SK-N-SH treated with all-trans-retinoic acid at 6 μM for 48 hours (cell line): ENCODE results near the gene TP53INP2.

Experiments
- ATAC-seq: fragments of 200-7000 bp; cut with Tn5 transposase; 3 replicates; pipeline ENCODE4 v1.9.1; 2020; ENCODE audit warnings: mild to moderate bottlenecking, moderate library complexity
- ARNTL ChIP-seq: fragments of 450-650 bp; formaldehyde crosslinking; IDR thresholded peaks from 2 replicates; pipeline ENCODE4 v1.5.0; 2020; ENCODE audit warnings: low read depth, mild to moderate bottlenecking, moderate library complexity, borderline replicate concordance
- BACH2 ChIP-seq: fragments of 250-450 bp; sonication (Bioruptor Pico); IDR thresholded peaks from 2 replicates; pipeline ENCODE4 v1.9.0; 2021; ENCODE audit warnings: mild to moderate bottlenecking, borderline replicate concordance
- CSDC2 ChIP-seq: fragments of 250-450 bp; sonication (Bioruptor Pico); IDR thresholded peaks from 2 replicates; pipeline ENCODE4 v1.5.0; 2020; ENCODE audit warnings: mild to moderate bottlenecking, moderate library complexity
- ESRRG ChIP-seq: fragments of 250-450 bp; sonication (Bioruptor Pico); IDR thresholded peaks from 2 replicates; pipeline ENCODE4 v1.6.1; 2021; ENCODE audit warnings: mild to moderate bottlenecking
- GLIS3 ChIP-seq: fragments of 250-450 bp; sonication (Bioruptor Pico); IDR thresholded peaks from 2 replicates; pipeline ENCODE4 v1.5.0; 2020; ENCODE audit warnings: mild to moderate bottlenecking, moderate library complexity
- ISL1 ChIP-seq: fragments of 250-450 bp; sonication (Bioruptor Pico); IDR thresholded peaks from 2 replicates; pipeline ENCODE4 v2.1.2; 2022; ENCODE audit warnings: mild to moderate bottlenecking, moderate library complexity
- OSR1 ChIP-seq: fragments of 250-450 bp; sonication (Bioruptor Pico); IDR thresholded peaks from 2 replicates; pipeline ENCODE4 v1.8.0; 2022; ENCODE audit warnings: moderate library complexity, mild to moderate bottlenecking, inconsistent platforms
- PPARA ChIP-seq: fragments of 250-450 bp; sonication (Bioruptor Pico); IDR thresholded peaks from 2 replicates; pipeline ENCODE4 v1.5.0; 2020; ENCODE audit warnings: mild to moderate bottlenecking, borderline replicate concordance
- RARB ChIP-seq: fragments of 250-450 bp; sonication (Bioruptor Pico); IDR thresholded peaks from 2 replicates; pipeline ENCODE4 v1.8.0; 2021; ENCODE audit warnings: mild to moderate bottlenecking, moderate library complexity
- SNAI2 ChIP-seq: fragments of 250-450 bp; sonication (Bioruptor Pico); IDR thresholded peaks from 2 replicates; pipeline ENCODE4 v1.5.0; 2020; ENCODE audit warnings: mild to moderate bottlenecking, moderate library complexity
- TCF4 ChIP-seq: fragments of 250-450 bp; sonication (Bioruptor Pico); IDR thresholded peaks from 2 replicates; pipeline ENCODE4 v1.8.0; 2021; ENCODE audit warnings: mild to moderate bottlenecking, moderate library complexity, borderline replicate concordance
- TOX ChIP-seq: fragments of 250-450 bp; sonication (Bioruptor Pico); IDR thresholded peaks from 2 replicates; pipeline ENCODE4 v1.8.0; 2021; ENCODE audit warnings: mild to moderate bottlenecking, moderate library complexity, borderline replicate concordance
- ZC3H10 ChIP-seq: fragments of 250-450 bp; sonication (Bioruptor Pico); IDR thresholded peaks from 2 replicates; pipeline ENCODE4 v1.5.1; 2021; ENCODE audit warnings: mild to moderate bottlenecking, moderate library complexity
- ZFP3 ChIP-seq: fragments of 250-450 bp; sonication (Bioruptor Pico); IDR thresholded peaks from 2 replicates; pipeline ENCODE4 v1.5.0; 2020; ENCODE audit warnings: mild to moderate bottlenecking, moderate library complexity
- ZFP30 ChIP-seq: fragments of 450-650 bp; formaldehyde crosslinking; IDR thresholded peaks from 2 replicates; pipeline ENCODE4 v1.5.0; 2022; ENCODE audit warnings: mild to moderate bottlenecking, moderate library complexity
- ZNF565 ChIP-seq: fragments of 450-650 bp; formaldehyde crosslinking; conservative IDR thresholded peaks from 2 replicates; pipeline ENCODE4 v1.5.0; 2020; ENCODE audit warnings: low read depth, mild to moderate bottlenecking, moderate library complexity
- ZNF8 ChIP-seq: fragments of 450-650 bp; formaldehyde crosslinking; IDR thresholded peaks from 2 replicates; pipeline ENCODE4 v1.5.0; 2020; ENCODE audit warnings: mild to moderate bottlenecking, moderate library complexity
- TF ChIP-seq, protein P1 (sequence below): fragments of 250-450 bp; sonication (Bioruptor Pico); IDR thresholded peaks from 2 replicates; pipeline ENCODE4 v1.8.0; 2021; ENCODE audit warnings: low read depth, mild to moderate bottlenecking, moderate library complexity, borderline replicate concordance
- TF ChIP-seq, protein P2 (sequence below): fragments of 250-450 bp; sonication (Bioruptor Pico); IDR thresholded peaks from 2 replicates; pipeline ENCODE4 v1.5.1; 2020; ENCODE audit warnings: low read depth, mild to moderate bottlenecking, moderate library complexity
- TF ChIP-seq, protein P3 (sequence below): fragments of 250-450 bp; sonication (Bioruptor Pico); IDR thresholded peaks from 2 replicates; pipeline ENCODE4 v1.5.1; 2021; ENCODE audit warnings: mild to moderate bottlenecking, moderate library complexity
- TF ChIP-seq, protein P4 (sequence below): fragments of 250-450 bp; sonication (Bioruptor Pico); IDR thresholded peaks from 2 replicates; pipeline ENCODE4 v1.5.0; 2020; ENCODE audit warnings: mild to moderate bottlenecking, moderate library complexity
- TF ChIP-seq, protein P5 (sequence below): fragments of 250-450 bp; sonication (Bioruptor Pico); IDR thresholded peaks from 2 replicates; pipeline ENCODE4 v1.8.0; 2020; ENCODE audit warnings: mild to moderate bottlenecking, moderate library complexity, borderline replicate concordance

Gene TP53INP2

DNA sequence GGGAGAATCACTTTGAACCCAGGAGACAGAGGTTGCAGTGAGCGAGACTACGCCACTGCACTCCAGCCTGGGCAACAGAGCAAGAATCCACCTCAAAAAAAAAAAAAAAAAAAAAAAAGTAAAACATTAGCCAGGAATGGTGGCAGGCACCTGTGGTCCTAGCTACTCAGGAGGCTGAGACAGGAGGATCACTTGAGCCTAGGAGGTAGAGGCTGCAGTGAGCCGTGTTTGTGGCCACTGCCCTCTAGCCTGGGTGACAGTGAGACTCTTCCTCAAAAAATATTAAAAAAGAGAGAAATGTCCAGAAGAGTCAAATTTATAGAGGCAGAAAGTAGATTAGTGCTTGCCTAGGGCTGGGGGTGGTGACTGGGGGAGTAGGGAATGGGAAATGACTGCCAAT, 20.5 kb upstream of the TP53INP2 start:
- TF ChIP-seq OSR1 (CRISPR knock-in tag), result no peak
- TF ChIP-seq RARB (CRISPR knock-in tag), result no peak
- TF ChIP-seq, protein P1, sequence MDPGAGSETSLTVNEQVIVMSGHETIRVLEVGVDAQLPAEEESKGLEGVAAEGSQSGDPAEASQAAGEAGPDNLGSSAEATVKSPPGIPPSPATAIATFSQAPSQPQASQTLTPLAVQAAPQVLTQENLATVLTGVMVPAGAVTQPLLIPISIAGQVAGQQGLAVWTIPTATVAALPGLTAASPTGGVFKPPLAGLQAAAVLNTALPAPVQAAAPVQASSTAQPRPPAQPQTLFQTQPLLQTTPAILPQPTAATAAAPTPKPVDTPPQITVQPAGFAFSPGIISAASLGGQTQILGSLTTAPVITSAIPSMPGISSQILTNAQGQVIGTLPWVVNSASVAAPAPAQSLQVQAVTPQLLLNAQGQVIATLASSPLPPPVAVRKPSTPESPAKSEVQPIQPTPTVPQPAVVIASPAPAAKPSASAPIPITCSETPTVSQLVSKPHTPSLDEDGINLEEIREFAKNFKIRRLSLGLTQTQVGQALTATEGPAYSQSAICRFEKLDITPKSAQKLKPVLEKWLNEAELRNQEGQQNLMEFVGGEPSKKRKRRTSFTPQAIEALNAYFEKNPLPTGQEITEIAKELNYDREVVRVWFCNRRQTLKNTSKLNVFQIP (CRISPR knock-in tag), result no peak
- no peak for TF ChIP-seq ZFP3 (CRISPR knock-in tag)
- TF ChIP-seq BACH2, result no peak
- TF ChIP-seq ZNF8 (CRISPR knock-in tag), result no peak
- no peak for TF ChIP-seq TCF4 (CRISPR knock-in tag)
- no peak for TF ChIP-seq ZFP30 (CRISPR knock-in tag)
- ATAC-seq, result no peak

DNA sequence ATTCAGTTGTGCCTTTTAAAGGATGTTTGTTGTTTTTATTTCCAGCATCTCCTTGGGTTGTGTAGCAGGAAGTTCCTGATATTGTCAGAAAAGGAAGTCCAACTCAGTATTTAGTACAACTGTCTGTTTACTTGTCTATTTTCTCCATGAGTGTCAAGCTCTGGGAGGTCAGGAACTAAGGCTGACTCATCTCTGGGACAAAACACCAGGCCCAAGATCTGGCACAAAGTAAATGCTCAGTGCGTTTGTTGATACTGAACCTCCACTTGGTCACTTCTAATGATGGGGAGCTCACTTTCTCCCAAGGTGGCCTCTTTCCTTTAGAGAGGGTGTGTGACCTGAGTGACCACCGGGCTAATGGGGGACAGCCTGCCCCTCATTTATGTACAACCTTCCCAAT, 14.7 kb upstream of the TP53INP2 start:
- ATAC-seq, result no peak
- TF ChIP-seq ZNF565 (CRISPR knock-in tag) (no peak), RARB (CRISPR knock-in tag) (no peak), GLIS3 (CRISPR knock-in tag) (no peak), ARNTL (CRISPR knock-in tag) (no peak), PPARA (CRISPR knock-in tag) (no peak), OSR1 (CRISPR knock-in tag) (no peak), TCF4 (CRISPR knock-in tag) (no peak), ISL1 (CRISPR knock-in tag) (no peak), SNAI2 (CRISPR knock-in tag) (no peak), ZFP30 (CRISPR knock-in tag) (no peak), ZFP3 (CRISPR knock-in tag) (no peak), CSDC2 (CRISPR knock-in tag) (no peak), ESRRG (CRISPR knock-in tag) (no peak), ZNF8 (CRISPR knock-in tag) (no peak), BACH2 (no peak), ZC3H10 (no peak)
- TF ChIP-seq, protein P2, sequence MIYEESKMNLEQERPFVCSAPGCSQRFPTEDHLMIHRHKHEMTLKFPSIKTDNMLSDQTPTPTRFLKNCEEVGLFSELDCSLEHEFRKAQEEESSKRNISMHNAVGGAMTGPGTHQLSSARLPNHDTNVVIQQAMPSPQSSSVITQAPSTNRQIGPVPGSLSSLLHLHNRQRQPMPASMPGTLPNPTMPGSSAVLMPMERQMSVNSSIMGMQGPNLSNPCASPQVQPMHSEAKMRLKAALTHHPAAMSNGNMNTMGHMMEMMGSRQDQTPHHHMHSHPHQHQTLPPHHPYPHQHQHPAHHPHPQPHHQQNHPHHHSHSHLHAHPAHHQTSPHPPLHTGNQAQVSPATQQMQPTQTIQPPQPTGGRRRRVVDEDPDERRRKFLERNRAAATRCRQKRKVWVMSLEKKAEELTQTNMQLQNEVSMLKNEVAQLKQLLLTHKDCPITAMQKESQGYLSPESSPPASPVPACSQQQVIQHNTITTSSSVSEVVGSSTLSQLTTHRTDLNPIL, result no peak
- TF ChIP-seq, protein P3, sequence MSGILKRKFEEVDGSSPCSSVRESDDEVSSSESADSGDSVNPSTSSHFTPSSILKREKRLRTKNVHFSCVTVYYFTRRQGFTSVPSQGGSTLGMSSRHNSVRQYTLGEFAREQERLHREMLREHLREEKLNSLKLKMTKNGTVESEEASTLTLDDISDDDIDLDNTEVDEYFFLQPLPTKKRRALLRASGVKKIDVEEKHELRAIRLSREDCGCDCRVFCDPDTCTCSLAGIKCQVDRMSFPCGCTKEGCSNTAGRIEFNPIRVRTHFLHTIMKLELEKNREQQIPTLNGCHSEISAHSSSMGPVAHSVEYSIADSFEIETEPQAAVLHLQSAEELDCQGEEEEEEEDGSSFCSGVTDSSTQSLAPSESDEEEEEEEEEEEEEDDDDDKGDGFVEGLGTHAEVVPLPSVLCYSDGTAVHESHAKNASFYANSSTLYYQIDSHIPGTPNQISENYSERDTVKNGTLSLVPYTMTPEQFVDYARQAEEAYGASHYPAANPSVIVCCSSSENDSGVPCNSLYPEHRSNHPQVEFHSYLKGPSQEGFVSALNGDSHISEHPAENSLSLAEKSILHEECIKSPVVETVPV (CRISPR knock-in tag), result no peak
- TF ChIP-seq, protein P4, sequence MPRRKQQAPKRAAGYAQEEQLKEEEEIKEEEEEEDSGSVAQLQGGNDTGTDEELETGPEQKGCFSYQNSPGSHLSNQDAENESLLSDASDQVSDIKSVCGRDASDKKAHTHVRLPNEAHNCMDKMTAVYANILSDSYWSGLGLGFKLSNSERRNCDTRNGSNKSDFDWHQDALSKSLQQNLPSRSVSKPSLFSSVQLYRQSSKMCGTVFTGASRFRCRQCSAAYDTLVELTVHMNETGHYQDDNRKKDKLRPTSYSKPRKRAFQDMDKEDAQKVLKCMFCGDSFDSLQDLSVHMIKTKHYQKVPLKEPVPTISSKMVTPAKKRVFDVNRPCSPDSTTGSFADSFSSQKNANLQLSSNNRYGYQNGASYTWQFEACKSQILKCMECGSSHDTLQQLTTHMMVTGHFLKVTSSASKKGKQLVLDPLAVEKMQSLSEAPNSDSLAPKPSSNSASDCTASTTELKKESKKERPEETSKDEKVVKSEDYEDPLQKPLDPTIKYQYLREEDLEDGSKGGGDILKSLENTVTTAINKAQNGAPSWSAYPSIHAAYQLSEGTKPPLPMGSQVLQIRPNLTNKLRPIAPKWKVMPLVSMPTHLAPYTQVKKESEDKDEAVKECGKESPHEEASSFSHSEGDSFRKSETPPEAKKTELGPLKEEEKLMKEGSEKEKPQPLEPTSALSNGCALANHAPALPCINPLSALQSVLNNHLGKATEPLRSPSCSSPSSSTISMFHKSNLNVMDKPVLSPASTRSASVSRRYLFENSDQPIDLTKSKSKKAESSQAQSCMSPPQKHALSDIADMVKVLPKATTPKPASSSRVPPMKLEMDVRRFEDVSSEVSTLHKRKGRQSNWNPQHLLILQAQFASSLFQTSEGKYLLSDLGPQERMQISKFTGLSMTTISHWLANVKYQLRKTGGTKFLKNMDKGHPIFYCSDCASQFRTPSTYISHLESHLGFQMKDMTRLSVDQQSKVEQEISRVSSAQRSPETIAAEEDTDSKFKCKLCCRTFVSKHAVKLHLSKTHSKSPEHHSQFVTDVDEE (CRISPR knock-in tag), result no peak
- TF ChIP-seq, protein P5, sequence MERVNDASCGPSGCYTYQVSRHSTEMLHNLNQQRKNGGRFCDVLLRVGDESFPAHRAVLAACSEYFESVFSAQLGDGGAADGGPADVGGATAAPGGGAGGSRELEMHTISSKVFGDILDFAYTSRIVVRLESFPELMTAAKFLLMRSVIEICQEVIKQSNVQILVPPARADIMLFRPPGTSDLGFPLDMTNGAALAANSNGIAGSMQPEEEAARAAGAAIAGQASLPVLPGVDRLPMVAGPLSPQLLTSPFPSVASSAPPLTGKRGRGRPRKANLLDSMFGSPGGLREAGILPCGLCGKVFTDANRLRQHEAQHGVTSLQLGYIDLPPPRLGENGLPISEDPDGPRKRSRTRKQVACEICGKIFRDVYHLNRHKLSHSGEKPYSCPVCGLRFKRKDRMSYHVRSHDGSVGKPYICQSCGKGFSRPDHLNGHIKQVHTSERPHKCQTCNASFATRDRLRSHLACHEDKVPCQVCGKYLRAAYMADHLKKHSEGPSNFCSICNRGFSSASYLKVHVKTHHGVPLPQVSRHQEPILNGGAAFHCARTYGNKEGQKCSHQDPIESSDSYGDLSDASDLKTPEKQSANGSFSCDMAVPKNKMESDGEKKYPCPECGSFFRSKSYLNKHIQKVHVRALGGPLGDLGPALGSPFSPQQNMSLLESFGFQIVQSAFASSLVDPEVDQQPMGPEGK (CRISPR knock-in tag), result no peak

DNA sequence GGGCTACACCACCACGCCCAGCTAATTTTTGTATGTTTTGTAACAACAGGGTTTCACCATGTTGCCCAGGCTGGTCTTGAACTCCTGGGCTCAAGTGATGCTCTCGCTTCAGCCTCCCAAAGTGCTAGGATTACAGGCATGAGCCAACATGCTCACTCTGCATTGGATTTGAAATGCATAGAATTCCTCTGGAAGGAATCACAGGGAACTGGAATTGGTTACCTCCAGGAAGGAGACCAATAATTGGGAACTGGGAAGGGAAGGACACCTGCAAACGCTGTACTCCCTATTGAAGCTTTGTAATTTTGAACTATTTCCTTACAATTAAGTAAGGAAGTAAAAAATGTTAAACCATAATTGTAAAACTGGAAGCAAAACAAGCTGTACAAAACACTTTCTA, 12.3 kb upstream of the TP53INP2 start:
- no peak for ATAC-seq
- no peak for TF ChIP-seq BACH2
- no peak for TF ChIP-seq SNAI2 (CRISPR knock-in tag)
- TF ChIP-seq OSR1 (CRISPR knock-in tag), result no peak
- TF ChIP-seq ZNF565 (CRISPR knock-in tag), result no peak
- TF ChIP-seq ARNTL (CRISPR knock-in tag), result no peak
- no peak for TF ChIP-seq ZFP3 (CRISPR knock-in tag)
- TF ChIP-seq ISL1 (CRISPR knock-in tag), result no peak
- TF ChIP-seq CSDC2 (CRISPR knock-in tag), result no peak
- no peak for TF ChIP-seq TOX
- no peak for TF ChIP-seq PPARA (CRISPR knock-in tag)
- TF ChIP-seq, protein P4 (CRISPR knock-in tag), result no peak
- TF ChIP-seq ZFP30 (CRISPR knock-in tag), result no peak
- TF ChIP-seq, protein P2, result no peak
